PC-3 (cell line): ENCODE measurements around the gene WFS1.

Experiments
- CTCF ChIP-seq: fragments of 300-600 bp; sonication (generic); conservative IDR thresholded peaks from 2 replicates; pipeline ENCODE4 v1.5.1; 2017; ENCODE audit warnings: antibody characterized with exemption, low read depth, mild to moderate bottlenecking, low read length
- EZH2phosphoT487 ChIP-seq: fragments of 300-600 bp; sonication (generic); IDR thresholded peaks from 2 replicates; pipeline ENCODE4 v1.6.1; 2018; ENCODE audit warnings: mild to moderate bottlenecking, antibody characterized with exemption, low read length, borderline replicate concordance

GRCh38 chr4:6321361-6321760, 51.7 kb downstream of the WFS1 start:
- TF ChIP-seq CTCF (no peak), EZH2phosphoT487 (no peak)
